SKM-1 (cell line): ENCODE results near the gene RAB24.

Experiments
- DNase-seq: peaks from one replicate; lab custom pipeline; 2025; ENCODE audit not compliant: unreplicated experiment; lab: John Stamatoyannopoulos, UW

The RAB24 gene

GRCh38 chr5:177333420-177334154 is 30.1 kb upstream of the RAB24 start:
- DNase-seq: no peak

GRCh38 chr5:177332896-177333260 is 29.4 kb upstream of the RAB24 start:
- no peak for DNase-seq

GRCh38 chr5:177332031-177332895 is 28.7 kb upstream of the RAB24 start:
- no peak for DNase-seq

GRCh38 chr5:177330991-177331842 is 27.7 kb upstream of the RAB24 start:
- no peak for DNase-seq

GRCh38 chr5:177329883-177330282 is 26.4 kb upstream of the RAB24 start:
- DNase-seq: no peak

- no peak for DNase-seq
Measured at GRCh38 chr5:177328545-177329231, 25.2 kb upstream of the RAB24 start.

- DNase-seq: no peak
Measured at GRCh38 chr5:177327539-177328522, 24.3 kb upstream of the RAB24 start.

GRCh38 chr5:177325868-177326381 is 22.4 kb upstream of the RAB24 start:
- no peak for DNase-seq

- DNase-seq: peak; percentile 64
Measured at GRCh38 chr5:177320879-177321278, 17.4 kb upstream of the RAB24 start.

GRCh38 chr5:177319913-177320588 is 16.5 kb upstream of the RAB24 start:
- DNase-seq: no peak

GRCh38 chr5:177317959-177318377 is 14.4 kb upstream of the RAB24 start:
- peak; percentile 62 for DNase-seq

- no peak for DNase-seq
Measured at GRCh38 chr5:177316005-177316404, 12.5 kb upstream of the RAB24 start.

- DNase-seq: no peak
Measured at GRCh38 chr5:177315411-177315810, 11.9 kb upstream of the RAB24 start.

- no peak for DNase-seq
Measured at GRCh38 chr5:177314376-177315342, 11.1 kb upstream of the RAB24 start.

GRCh38 chr5:177313561-177314259 is 10.2 kb upstream of the RAB24 start:
- no peak for DNase-seq

- no peak for DNase-seq
Measured at GRCh38 chr5:177312649-177313181, 9.2 kb upstream of the RAB24 start.
